HG03097 (cell line): ENCODE data around the gene LRRC71.

Experiments used
- ATAC-seq: cut with Tn5 transposase; IDR thresholded peaks from one replicate; pipeline ENCODE4 v1.9.1; 2021; ENCODE audit not compliant: unreplicated experiment, low FRiP score

LRRC71 gene

GRCh38 chr1:156945881-156946661, 25.6 kb downstream of the LRRC71 start:
- no peak for ATAC-seq

GRCh38 chr1:156947127-156947526, 26.7 kb downstream of the LRRC71 start:
- ATAC-seq: no peak

GRCh38 chr1:156947818-156948525, 27.5 kb downstream of the LRRC71 start:
- ATAC-seq: no peak

GRCh38 chr1:156948708-156949107, 28.3 kb downstream of the LRRC71 start:
- ATAC-seq: no peak

- ATAC-seq: no peak
These were observed 28.7 kb downstream of the LRRC71 start for GRCh38 chr1:156949127-156949526.

GRCh38 chr1:156951371-156951770, 30.9 kb downstream of the LRRC71 start:
- ATAC-seq: no peak

- no peak for ATAC-seq
These were observed 33.1 kb downstream of the LRRC71 start for GRCh38 chr1:156953571-156953970.

- ATAC-seq: no peak
These were observed 35.9 kb downstream of the LRRC71 start for GRCh38 chr1:156956333-156956732.

- no peak for ATAC-seq
These were observed 37.2 kb downstream of the LRRC71 start for GRCh38 chr1:156957634-156958033.

- no peak for ATAC-seq
These were observed 37.8 kb downstream of the LRRC71 start for GRCh38 chr1:156958247-156958714.

GRCh38 chr1:156959414-156959813, 39.0 kb downstream of the LRRC71 start:
- no peak for ATAC-seq

- no peak for ATAC-seq
These were observed 39.5 kb downstream of the LRRC71 start for GRCh38 chr1:156959925-156960324.

- no peak for ATAC-seq
These were observed 41.3 kb downstream of the LRRC71 start for GRCh38 chr1:156961709-156962108.

GRCh38 chr1:156963621-156964020, 43.2 kb downstream of the LRRC71 start:
- no peak for ATAC-seq

GRCh38 chr1:156964441-156964840, 44.0 kb downstream of the LRRC71 start:
- ATAC-seq: no peak

GRCh38 chr1:156969496-156969895, 49.1 kb downstream of the LRRC71 start:
- ATAC-seq: no peak

GRCh38 chr1:156970017-156970416, 49.6 kb downstream of the LRRC71 start:
- ATAC-seq: no peak

- no peak for ATAC-seq
These were observed 53.0 kb downstream of the LRRC71 start for GRCh38 chr1:156973417-156973816.

- no peak for ATAC-seq
These were observed 54.7 kb downstream of the LRRC71 start for GRCh38 chr1:156975084-156975483.

GRCh38 chr1:156980551-156980950, 60.1 kb downstream of the LRRC71 start:
- no peak for ATAC-seq
